Measurements from ENCODE around the gene UPP1.

GRCh38 chr7:48154792-48155413 lies 65.8 kb downstream of the UPP1 start:
- no peak for TF ChIP-seq POLR2A (IDR thresholded peaks at IDR 0.05)
- no peak for TF ChIP-seq CTCF (IDR thresholded peaks at IDR 0.05)
- TF ChIP-seq EP300 (IDR thresholded peaks at IDR 0.05) = no peak

Data from ovary (tissue), 3 donors.